Transverse colon (tissue), 4 donors: ENCODE measurements around the gene FNDC7.

Experiments
- CTCF ChIP-seq, 5 experiments: fragments of 200-600 bp in 3 of 5; fragments of 450-650 bp in 2 of 5; sonication (generic) in 3 of 5; IDR thresholded peaks; 1 replicate in 2 of 5; 2 replicates in 3 of 5; pipeline ENCODE4 v1.5.1; 2016 to 2017; ENCODE audit warnings: antibody characterized with exemption in 5 of 5, inconsistent platforms in 3 of 5, mild to moderate bottlenecking in 2 of 5, moderate library complexity in 1 of 5
- EP300 ChIP-seq: sonication (generic); formaldehyde crosslinking; IDR thresholded peaks from one replicate; pipeline ENCODE4 v1.6.1; 2017; ENCODE audit warnings: antibody characterized with exemption, low read depth
- POLR2A ChIP-seq: fragments of 450-650 bp; IDR thresholded peaks from one replicate; pipeline ENCODE4 v1.6.1; 2016; ENCODE audit warnings: antibody characterized with exemption, mild to moderate bottlenecking, moderate library complexity
- POLR2AphosphoS5 ChIP-seq, 3 donors: sonication (generic); formaldehyde crosslinking; IDR thresholded peaks; one replicate each; pipeline ENCODE4 v1.6.1; 2016; ENCODE audit warnings: antibody characterized with exemption in 3 of 3

- TF ChIP-seq POLR2AphosphoS5 (IDR thresholded peaks at IDR 0.05): no peak
- no peak for TF ChIP-seq POLR2A
- no peak for TF ChIP-seq CTCF (IDR thresholded peaks at IDR 0.05)
- no peak for TF ChIP-seq EP300
Observed at GRCh38 chr1:108701176-108701849, 11.4 kb upstream of the FNDC7 start.
